DND-41 (cell line): ENCODE measurements around the gene TRAPPC5.

ENCODE experiments used
- ATAC-seq: fragments of 200-7000 bp; cut with Tn5 transposase; 3 replicates; pipeline ENCODE4 v1.9.1; 2021; ENCODE audit warnings: low read depth; ENCODE audit not compliant: insufficient read depth
- DNase-seq: peaks from one replicate; pipeline ENCODE4 v3.0.0-alpha.2; 2020
- H2AFZ ChIP-seq: 2 replicates; pipeline ENCODE4 v1.6.0; 2012; ENCODE audit warnings: low read depth, low read length
- H3K27ac ChIP-seq: 2 replicates; pipeline ENCODE4 v1.5.1; 2012; ENCODE audit warnings: low read length, inconsistent platforms
- H3K27me3 ChIP-seq: fragments of 200-600 bp; sonication (generic); 2 replicates; pipeline ENCODE4 v1.6.0; 2012; ENCODE audit warnings: low read length, mild to moderate bottlenecking, inconsistent platforms; ENCODE audit not compliant: insufficient read depth, poor library complexity
- H3K36me3 ChIP-seq: 2 replicates; pipeline ENCODE4 v1.5.1; 2012; ENCODE audit warnings: low read length, inconsistent platforms; ENCODE audit not compliant: insufficient read depth
- H3K4me1 ChIP-seq: 2 replicates; pipeline ENCODE4 v1.5.1; 2012; ENCODE audit warnings: mild to moderate bottlenecking, low read length; ENCODE audit not compliant: insufficient read depth
- H3K4me2 ChIP-seq: 2 replicates; pipeline ENCODE4 v1.6.0; 2012; ENCODE audit warnings: mild to moderate bottlenecking, moderate library complexity, low read length, inconsistent platforms; ENCODE audit not compliant: insufficient read depth
- H3K4me3 ChIP-seq, 2 experiments: fragments of 200-600 bp in 1 of 2; shearing (Covaris generic) in 1 of 2; 2 replicates each; pipeline ENCODE4 v1.5.1; 2012 to 2016; ENCODE audit warnings: inconsistent platforms in 2 of 2, low read length in 2 of 2, mild to moderate bottlenecking in 2 of 2, low read depth in 1 of 2, moderate library complexity in 1 of 2
- H3K79me2 ChIP-seq: 2 replicates; pipeline ENCODE4 v1.6.0; 2012; ENCODE audit warnings: low read length, inconsistent platforms; ENCODE audit not compliant: insufficient read depth
- H3K9ac ChIP-seq: 2 replicates; pipeline ENCODE4 v1.6.0; 2012; ENCODE audit warnings: low read depth, mild to moderate bottlenecking, inconsistent platforms, low read length, moderate library complexity
- H3K9me3 ChIP-seq: 2 replicates; pipeline ENCODE4 v1.5.1; 2012; ENCODE audit warnings: low read length, moderate library complexity, mild to moderate bottlenecking, inconsistent platforms; ENCODE audit not compliant: insufficient read depth, severe bottlenecking
- H4K20me1 ChIP-seq: 2 replicates; pipeline ENCODE4 v1.6.0; 2012; ENCODE audit warnings: low read length; ENCODE audit not compliant: insufficient read depth
- EZH2 ChIP-seq: IDR thresholded peaks from 3 replicates; pipeline ENCODE4 v1.6.1; 2012; ENCODE audit warnings: borderline replicate concordance, low read depth, mild to moderate bottlenecking, moderate library complexity, low read length, inconsistent platforms; ENCODE audit not compliant: severe bottlenecking
- TF ChIP-seq, protein P1 (sequence below): IDR thresholded peaks from 2 replicates; pipeline ENCODE4 v1.5.1; 2012; ENCODE audit warnings: borderline replicate concordance, low read length, moderate library complexity, mild to moderate bottlenecking; ENCODE audit not compliant: poor library complexity, severe bottlenecking; ENCODE audit errors: extremely low read depth

The TRAPPC5 gene

DNA sequence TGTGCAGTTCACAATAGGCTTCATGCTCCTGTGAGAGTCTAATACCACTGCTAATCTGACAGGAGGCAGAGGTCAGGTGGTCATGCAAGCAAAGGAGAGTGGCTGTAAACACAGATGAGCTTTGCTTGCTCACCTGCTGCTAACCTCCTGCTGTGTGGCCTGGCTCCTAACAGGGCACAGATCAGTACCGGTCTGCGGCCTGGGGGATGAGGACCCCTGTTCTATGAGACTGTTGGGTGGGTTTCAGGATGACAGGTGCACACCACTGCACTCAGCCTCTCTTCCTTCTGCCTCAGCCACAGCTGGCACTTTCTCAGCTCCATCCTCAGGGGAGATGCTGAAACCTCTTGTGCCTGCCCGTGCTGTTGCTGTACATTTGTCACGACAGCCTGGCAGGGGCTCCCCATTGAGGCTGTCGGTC, 41.6 kb downstream of the TRAPPC5 start:
- no peak overlapping the region for H3K4me2 ChIP-seq
- no peak for ATAC-seq
- no peak overlapping the region for H2AFZ ChIP-seq
- H3K79me2 ChIP-seq = no peaks in the 10 kb centered on the region
- no peaks in the 10 kb centered on the region for H3K9me3 ChIP-seq
- no peaks in the 10 kb centered on the region for H3K36me3 ChIP-seq
- H3K9ac ChIP-seq = no peak overlapping the region
- TF ChIP-seq, protein P1, sequence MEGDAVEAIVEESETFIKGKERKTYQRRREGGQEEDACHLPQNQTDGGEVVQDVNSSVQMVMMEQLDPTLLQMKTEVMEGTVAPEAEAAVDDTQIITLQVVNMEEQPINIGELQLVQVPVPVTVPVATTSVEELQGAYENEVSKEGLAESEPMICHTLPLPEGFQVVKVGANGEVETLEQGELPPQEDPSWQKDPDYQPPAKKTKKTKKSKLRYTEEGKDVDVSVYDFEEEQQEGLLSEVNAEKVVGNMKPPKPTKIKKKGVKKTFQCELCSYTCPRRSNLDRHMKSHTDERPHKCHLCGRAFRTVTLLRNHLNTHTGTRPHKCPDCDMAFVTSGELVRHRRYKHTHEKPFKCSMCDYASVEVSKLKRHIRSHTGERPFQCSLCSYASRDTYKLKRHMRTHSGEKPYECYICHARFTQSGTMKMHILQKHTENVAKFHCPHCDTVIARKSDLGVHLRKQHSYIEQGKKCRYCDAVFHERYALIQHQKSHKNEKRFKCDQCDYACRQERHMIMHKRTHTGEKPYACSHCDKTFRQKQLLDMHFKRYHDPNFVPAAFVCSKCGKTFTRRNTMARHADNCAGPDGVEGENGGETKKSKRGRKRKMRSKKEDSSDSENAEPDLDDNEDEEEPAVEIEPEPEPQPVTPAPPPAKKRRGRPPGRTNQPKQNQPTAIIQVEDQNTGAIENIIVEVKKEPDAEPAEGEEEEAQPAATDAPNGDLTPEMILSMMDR = no peak
- no peak for TF ChIP-seq EZH2
- H4K20me1 ChIP-seq = no peaks in the 10 kb centered on the region
- H3K4me3 ChIP-seq = no peak overlapping the region
- no peaks in the 10 kb centered on the region; the same call in 1 of the 2 replicates for H3K4me1 ChIP-seq
- no peak for DNase-seq
- H3K27me3 ChIP-seq = no peaks in the 10 kb centered on the region
- H3K27ac ChIP-seq = no peak overlapping the region

GRCh38 chr19:7725791-7726190, 45.2 kb downstream of the TRAPPC5 start:
- no peaks in the 10 kb centered on the region for H3K27me3 ChIP-seq
- no peaks in the 10 kb centered on the region for H4K20me1 ChIP-seq
- H2AFZ ChIP-seq = no peak overlapping the region
- no peak overlapping the region for H3K27ac ChIP-seq
- no peak overlapping the region for H3K9ac ChIP-seq
- H3K4me3 ChIP-seq = no peak overlapping the region
- no peaks in the 10 kb centered on the region for H3K79me2 ChIP-seq
- H3K4me1 ChIP-seq = no peaks in the 10 kb centered on the region
- ATAC-seq (no peak), DNase-seq (no peak)
- no peaks in the 10 kb centered on the region for H3K36me3 ChIP-seq
- TF ChIP-seq EZH2 = no peak
- TF ChIP-seq, protein P1 = no peak
- no peak overlapping the region for H3K4me2 ChIP-seq
- no peaks in the 10 kb centered on the region for H3K9me3 ChIP-seq

DNA sequence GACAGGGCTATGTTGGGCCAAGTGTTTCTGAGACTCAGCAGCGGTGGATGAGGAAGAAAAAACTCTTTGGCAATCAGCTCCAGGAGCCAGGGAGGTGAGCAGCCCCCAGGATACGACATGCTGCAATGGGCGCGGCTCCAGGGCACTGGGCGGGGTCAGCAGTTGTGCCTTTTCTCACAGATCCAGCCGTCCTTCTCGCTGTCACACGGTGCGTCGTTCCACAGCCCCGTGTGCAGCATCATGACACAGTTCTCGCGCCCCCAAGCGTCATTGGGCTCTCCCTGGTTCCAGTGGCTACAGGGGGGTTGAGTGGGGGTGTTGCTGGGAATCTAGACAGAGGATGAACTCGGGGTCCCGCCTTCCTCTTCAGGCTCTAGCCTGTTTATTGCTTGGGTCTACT, 48.6 kb downstream of the TRAPPC5 start:
- Histone ChIP-seq H3K27me3 (no peaks in the 10 kb centered on the region), H3K79me2 (no peaks in the 10 kb centered on the region), H3K36me3 (no peaks in the 10 kb centered on the region), H3K9ac (no peak overlapping the region), H3K4me3 (no peak overlapping the region), H3K4me2 (no peak overlapping the region), H3K9me3 (no peaks in the 10 kb centered on the region), H2AFZ (no peak overlapping the region), H3K27ac (no peak overlapping the region), H3K4me1 (no peaks in the 10 kb centered on the region), H4K20me1 (no peaks in the 10 kb centered on the region)
- DNase-seq (no peak), ATAC-seq (no peak)
- TF ChIP-seq EZH2 = no peak
- TF ChIP-seq, protein P1 = no peak

- no peak for DNase-seq
- no peaks in the 10 kb centered on the region for H3K27me3 ChIP-seq
- H4K20me1 ChIP-seq = no peaks in the 10 kb centered on the region
Measured at GRCh38 chr19:7729831-7730285, 49.2 kb downstream of the TRAPPC5 start.

More at GRCh38 chr19:7729831-7730285, 49.2 kb downstream of the TRAPPC5 start:
- Histone ChIP-seq H3K9me3 (no peaks in the 10 kb centered on the region), H3K4me1 (no peaks in the 10 kb centered on the region), H2AFZ (no peak overlapping the region), H3K4me2 (no peak overlapping the region), H3K36me3 (no peaks in the 10 kb centered on the region), H3K79me2 (no peaks in the 10 kb centered on the region), H3K27ac (no peak overlapping the region), H3K9ac (no peak overlapping the region), H3K4me3 (no peak overlapping the region)
- TF ChIP-seq EZH2 = no peak
- TF ChIP-seq, protein P1 = no peak
- ATAC-seq = no peak
